Measurements from ENCODE around the gene SEPTIN8. TPM values are rescaled to one million over a fixed set of nuclear protein-coding genes. Genes with fewer than 3 reads are reported as not detected.

The SEPTIN8 gene, protein sequence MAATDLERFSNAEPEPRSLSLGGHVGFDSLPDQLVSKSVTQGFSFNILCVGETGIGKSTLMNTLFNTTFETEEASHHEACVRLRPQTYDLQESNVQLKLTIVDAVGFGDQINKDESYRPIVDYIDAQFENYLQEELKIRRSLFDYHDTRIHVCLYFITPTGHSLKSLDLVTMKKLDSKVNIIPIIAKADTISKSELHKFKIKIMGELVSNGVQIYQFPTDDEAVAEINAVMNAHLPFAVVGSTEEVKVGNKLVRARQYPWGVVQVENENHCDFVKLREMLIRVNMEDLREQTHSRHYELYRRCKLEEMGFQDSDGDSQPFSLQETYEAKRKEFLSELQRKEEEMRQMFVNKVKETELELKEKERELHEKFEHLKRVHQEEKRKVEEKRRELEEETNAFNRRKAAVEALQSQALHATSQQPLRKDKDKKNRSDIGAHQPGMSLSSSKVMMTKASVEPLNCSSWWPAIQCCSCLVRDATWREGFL
- total RNA-seq: 10 to 100 TPM; 33.6 to 85.8 (median 56.2) TPM

DNA sequence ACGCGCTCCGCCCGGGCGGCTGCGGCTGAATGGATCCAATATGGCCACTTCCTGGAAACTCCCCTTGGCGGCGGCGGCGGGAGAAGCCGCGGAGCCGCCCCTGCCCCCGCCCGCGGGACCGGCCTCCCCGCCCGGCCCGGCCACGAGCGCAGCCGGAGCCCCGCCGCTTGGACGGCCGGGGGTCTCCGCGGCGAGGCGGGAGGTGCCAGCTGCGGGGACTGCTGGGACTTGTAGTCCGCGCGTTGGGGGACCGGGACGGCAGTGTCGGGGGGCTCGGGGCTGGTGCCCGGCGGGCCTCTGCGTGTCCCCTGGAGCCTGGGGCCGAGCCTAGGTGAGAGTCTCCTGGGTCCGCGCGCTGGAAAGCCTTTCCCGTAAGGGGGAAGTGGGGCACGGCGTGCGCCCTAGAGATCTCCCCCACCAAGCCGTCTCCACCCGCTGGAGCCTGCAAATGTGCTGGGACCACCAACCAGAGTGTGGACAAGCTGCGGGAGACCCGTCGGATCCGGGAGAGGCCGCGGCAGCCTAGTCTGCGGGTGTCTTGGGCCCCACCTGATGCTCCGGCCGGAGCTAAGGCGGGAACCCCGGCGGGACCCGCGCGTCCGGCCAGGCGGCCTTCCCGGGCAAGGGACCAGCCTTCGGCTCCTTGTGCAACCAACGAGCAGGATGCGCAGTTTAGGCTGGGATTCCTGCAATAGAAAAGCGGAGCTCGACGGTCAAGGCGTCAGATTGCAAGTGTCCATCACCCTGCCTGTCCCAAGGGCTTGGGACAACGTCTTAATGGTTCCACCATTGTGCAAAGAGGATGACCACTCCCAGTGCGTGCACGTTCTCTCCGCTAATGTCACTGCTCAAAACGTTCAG lies at the start of gene SEPTIN8:
SEPTIN8 (minus strand) TSS at position 31 of the 861 bp plus-strand sequence. CDS start 102 bp downstream, outside the sequence.
- Histone ChIP-seq H3K9me3 (no peaks in the 10 kb centered on the region), H3K27ac (peak within 1 kb of the TSS; percentile 63 to 83 (median 71)), H3K4me3 (peak within 1 kb of the TSS; percentile 81 to 98 (median 90)), H3K36me3 (no peaks in the 10 kb centered on the region), H3K27me3 (no peaks in the 10 kb centered on the region), H3K4me1 (peaks cover 0 to 33% (median 7%) of the 10 kb centered on the region in 4 donors)
- TF ChIP-seq, protein P1, sequence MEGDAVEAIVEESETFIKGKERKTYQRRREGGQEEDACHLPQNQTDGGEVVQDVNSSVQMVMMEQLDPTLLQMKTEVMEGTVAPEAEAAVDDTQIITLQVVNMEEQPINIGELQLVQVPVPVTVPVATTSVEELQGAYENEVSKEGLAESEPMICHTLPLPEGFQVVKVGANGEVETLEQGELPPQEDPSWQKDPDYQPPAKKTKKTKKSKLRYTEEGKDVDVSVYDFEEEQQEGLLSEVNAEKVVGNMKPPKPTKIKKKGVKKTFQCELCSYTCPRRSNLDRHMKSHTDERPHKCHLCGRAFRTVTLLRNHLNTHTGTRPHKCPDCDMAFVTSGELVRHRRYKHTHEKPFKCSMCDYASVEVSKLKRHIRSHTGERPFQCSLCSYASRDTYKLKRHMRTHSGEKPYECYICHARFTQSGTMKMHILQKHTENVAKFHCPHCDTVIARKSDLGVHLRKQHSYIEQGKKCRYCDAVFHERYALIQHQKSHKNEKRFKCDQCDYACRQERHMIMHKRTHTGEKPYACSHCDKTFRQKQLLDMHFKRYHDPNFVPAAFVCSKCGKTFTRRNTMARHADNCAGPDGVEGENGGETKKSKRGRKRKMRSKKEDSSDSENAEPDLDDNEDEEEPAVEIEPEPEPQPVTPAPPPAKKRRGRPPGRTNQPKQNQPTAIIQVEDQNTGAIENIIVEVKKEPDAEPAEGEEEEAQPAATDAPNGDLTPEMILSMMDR (IDR thresholded peaks at IDR 0.05): peak in 2 of 6 experiments; percentile 3 to 19
- peak in 1 of 2 donors; percentile 11 for TF ChIP-seq POLR2A (IDR thresholded peaks at IDR 0.05)
- peak in 2 of 3 donors; percentile 67 to 78 for DNase-seq

DNA sequence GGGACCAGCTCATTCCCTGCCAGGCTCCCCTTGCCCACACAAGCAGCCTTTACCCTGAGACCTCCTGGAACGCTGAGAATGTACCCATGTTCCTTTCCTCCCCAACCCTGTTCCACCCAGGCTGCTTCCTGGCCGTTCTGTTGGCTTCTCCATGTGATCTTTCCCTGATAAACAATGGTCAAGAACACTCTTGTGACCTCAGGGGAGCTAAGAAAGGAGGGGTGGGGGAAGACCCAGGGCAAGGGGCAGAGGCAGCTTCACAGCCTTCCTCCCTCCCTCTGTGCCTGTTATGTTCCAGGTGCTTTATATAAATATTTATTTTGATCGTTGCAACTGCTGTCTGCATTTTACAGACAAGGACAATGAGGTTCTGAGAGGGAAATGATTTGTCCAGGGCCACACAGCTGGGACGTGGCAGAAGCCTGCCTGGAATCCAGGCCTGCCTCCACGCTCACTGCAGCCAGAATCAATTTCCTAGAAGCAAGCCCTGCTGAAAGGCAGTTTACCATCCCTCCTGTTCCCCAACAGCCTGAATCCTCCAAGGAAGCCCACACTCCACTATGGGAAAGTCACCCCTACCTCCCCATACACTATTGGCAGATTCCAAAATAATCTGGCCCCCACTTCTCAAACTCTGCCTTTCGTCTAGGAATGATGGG lies 49.5 kb upstream of the SEPTIN8 start:
- TF ChIP-seq, protein P1 (IDR thresholded peaks at IDR 0.05): no peak
- no peak for TF ChIP-seq POLR2A (IDR thresholded peaks at IDR 0.05)
- Histone ChIP-seq H3K4me1 (peaks cover 0 to 20% (median 3%) of the 10 kb centered on the region in 4 donors), H3K9me3 (no peaks in the 10 kb centered on the region), H3K36me3 (peaks cover 0 to 22% (median 0%) of the 10 kb centered on the region in 3 donors), H3K27ac (peak overlapping the region in 1 of 4 donors; percentile 7), H3K27me3 (no peaks in the 10 kb centered on the region), H3K4me3 (peak overlapping the region in 1 of 4 donors; percentile 35)
- no peak for DNase-seq

DNA sequence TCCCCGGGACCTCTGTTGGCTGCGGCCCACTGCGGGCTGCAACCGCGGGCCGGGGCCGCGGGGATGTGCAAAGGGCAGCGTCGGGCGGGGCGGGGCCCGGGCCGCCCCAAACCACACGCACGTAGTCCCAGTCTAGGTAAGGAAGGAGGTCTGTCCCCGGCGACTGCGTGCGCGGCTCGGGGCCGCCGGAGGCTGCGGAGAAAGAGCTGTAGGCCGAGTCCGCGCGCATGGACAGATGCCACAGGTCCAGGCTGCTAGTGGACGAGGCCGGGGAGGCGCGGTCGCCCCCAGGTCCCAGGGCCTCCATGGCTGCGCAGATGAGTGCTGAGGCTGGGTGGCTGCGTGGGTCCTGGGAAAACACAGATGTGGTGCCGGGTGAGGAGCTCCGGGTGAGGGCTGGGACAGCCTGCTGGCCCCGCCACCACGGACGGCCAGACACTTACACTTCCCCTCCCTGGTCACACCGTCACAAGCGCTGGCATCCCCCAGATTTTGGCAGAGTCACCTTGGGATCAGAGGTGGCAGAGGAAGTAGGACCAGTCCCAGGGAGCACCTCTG lies 48.9 kb upstream of the SEPTIN8 start:
- peaks cover 0 to 22% (median 0%) of the 10 kb centered on the region in 3 donors for H3K36me3 ChIP-seq
- peaks cover 0 to 16% (median 3%) of the 10 kb centered on the region in 4 donors for H3K4me1 ChIP-seq
- H3K27ac ChIP-seq: peak overlapping the region in 2 of 4 donors; percentile 7 to 15
- no peaks in the 10 kb centered on the region for H3K9me3 ChIP-seq
- H3K27me3 ChIP-seq: no peaks in the 10 kb centered on the region
- TF ChIP-seq, protein P1 (IDR thresholded peaks at IDR 0.05): no peak
- no peak for TF ChIP-seq POLR2A (IDR thresholded peaks at IDR 0.05)
- no peak for DNase-seq
- peak overlapping the region; percentile 17 to 44 (median 30) for H3K4me3 ChIP-seq

DNA sequence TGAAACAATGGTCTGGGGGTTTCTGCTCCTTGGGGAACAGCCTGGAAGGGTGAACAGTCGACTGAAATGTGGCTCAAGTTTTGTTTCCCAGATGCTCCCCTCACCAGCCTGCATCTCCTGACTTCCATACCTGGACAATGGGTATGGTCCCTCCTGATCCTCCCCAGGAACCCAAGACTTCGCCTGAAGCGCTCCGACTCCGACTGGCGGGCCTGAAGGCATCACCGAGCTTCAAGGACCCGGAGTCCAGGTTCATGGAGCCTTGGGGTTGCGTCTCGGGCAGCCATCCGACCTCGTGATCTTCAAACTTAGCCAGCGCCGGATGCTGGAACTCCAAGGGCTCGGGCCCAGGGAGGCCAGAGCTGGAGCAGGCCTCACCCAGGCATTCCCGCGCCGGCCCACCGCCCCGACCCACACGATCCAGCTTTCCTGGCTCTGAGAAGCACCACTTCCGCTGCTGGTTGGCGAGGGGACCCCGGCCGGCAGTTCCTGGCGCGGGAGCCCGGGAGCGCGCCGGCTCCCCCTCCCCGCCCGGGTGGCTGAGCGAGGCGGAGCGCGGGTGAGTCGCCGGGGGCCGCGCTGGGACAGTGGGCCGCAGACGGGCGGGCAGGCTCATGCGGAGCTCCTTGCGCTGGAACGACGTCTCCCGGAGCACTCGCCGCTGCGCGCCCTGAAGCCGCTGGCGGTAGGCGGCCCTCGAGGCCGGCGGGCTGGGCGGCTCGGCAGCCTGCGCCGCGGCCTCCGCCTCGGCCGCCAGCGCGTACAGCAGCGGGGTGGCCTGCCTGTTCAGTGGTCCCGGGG lies 48.2 kb upstream of the SEPTIN8 start:
- Histone ChIP-seq H3K27ac (no peak overlapping the region), H3K4me1 (peaks cover 0 to 14% (median 3%) of the 10 kb centered on the region in 4 donors), H3K9me3 (no peaks in the 10 kb centered on the region), H3K4me3 (peak overlapping the region; percentile 17 to 44 (median 30)), H3K27me3 (no peaks in the 10 kb centered on the region), H3K36me3 (peaks cover 0 to 22% (median 0%) of the 10 kb centered on the region in 3 donors)
- TF ChIP-seq, protein P1 (IDR thresholded peaks at IDR 0.05): no peak
- TF ChIP-seq POLR2A (IDR thresholded peaks at IDR 0.05): no peak
- DNase-seq: no peak

All from Peyer's patch (tissue), 4 donors.